GM12891 (cell line): ENCODE data around the gene ZNF407. TPM values are rescaled to one million over a fixed set of nuclear protein-coding genes. Genes with fewer than 3 reads are reported as not detected.

Source experiments
- DNase-seq: peaks from one replicate; pipeline ENCODE4 v3.0.0; 2011; ENCODE audit warnings: low spot score; ENCODE audit not compliant: insufficient read length
- FAIRE-seq: peaks from 2 replicates; lab custom pipeline; 2011; peaks lifted over from hg19 to GRCh38; lab: Jason Lieb, UNC
- PAX5 ChIP-seq: IDR thresholded peaks from 2 replicates; pipeline ENCODE4 v1.6.1; 2011; ENCODE audit warnings: low read length, moderate library complexity, mild to moderate bottlenecking; ENCODE audit not compliant: insufficient read depth, severe bottlenecking
- POLR2A ChIP-seq: IDR thresholded peaks from 2 replicates; pipeline ENCODE4 v1.6.1; 2011; ENCODE audit warnings: low read depth, low read length, control low read depth
- POLR2AphosphoS5 ChIP-seq: IDR thresholded peaks from 2 replicates; pipeline ENCODE4 v1.6.1; 2011; ENCODE audit warnings: low read depth, low read length, control low read depth
- POU2F2 ChIP-seq: IDR thresholded peaks from 2 replicates; pipeline ENCODE4 v1.6.1; 2011; ENCODE audit warnings: low read depth, mild to moderate bottlenecking, control low read depth, low read length, moderate library complexity
- SPI1 ChIP-seq: IDR thresholded peaks from 2 replicates; pipeline ENCODE4 v1.6.1; 2011; ENCODE audit warnings: low read depth, low read length, control low read depth
- TAF1 ChIP-seq: IDR thresholded peaks from 2 replicates; pipeline ENCODE4 v1.6.1; 2011; ENCODE audit warnings: low read depth, low read length, control low read depth
- polyA plus RNA-seq: library from polyadenylated mRNA; unstranded; fragments of >200 nt; gene quantifications from one replicate; pipeline ENCODE4 v1.2.1, GENCODE V29; 2012; ENCODE audit warnings: low read depth, missing spikeins, inconsistent platforms; ENCODE audit not compliant: missing spikeins

ZNF407 gene, protein sequence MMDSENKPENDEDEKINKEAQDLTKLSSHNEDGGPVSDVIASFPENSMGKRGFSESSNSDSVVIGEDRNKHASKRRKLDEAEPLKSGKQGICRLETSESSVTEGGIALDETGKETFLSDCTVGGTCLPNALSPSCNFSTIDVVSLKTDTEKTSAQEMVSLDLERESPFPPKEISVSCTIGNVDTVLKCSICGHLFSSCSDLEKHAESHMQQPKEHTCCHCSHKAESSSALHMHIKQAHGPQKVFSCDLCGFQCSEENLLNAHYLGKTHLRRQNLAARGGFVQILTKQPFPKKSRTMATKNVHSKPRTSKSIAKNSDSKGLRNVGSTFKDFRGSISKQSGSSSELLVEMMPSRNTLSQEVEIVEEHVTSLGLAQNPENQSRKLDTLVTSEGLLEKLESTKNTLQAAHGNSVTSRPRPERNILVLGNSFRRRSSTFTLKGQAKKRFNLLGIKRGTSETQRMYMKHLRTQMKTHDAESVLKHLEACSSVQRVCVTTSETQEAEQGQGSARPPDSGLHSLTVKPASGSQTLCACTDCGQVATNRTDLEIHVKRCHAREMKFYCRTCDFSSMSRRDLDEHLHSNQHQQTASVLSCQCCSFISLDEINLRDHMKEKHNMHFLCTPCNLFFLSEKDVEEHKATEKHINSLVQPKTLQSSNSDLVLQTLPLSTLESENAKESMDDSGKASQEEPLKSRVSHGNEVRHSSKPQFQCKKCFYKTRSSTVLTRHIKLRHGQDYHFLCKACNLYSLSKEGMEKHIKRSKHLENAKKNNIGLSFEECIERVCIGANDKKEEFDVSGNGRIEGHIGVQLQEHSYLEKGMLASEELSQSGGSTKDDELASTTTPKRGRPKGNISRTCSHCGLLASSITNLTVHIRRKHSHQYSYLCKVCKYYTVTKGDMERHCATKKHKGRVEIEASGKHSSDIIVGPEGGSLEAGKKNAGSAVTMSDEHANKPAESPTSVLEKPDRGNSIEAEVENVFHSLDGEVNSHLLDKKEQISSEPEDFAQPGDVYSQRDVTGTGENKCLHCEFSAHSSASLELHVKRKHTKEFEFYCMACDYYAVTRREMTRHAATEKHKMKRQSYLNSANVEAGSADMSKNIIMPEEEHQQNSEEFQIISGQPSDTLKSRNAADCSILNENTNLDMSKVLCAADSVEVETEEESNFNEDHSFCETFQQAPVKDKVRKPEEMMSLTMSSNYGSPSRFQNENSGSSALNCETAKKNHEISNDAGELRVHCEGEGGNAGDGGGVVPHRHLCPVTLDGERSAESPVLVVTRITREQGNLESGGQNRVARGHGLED (N-terminal part only)
- polyA plus RNA-seq: 2.6 TPM

DNA sequence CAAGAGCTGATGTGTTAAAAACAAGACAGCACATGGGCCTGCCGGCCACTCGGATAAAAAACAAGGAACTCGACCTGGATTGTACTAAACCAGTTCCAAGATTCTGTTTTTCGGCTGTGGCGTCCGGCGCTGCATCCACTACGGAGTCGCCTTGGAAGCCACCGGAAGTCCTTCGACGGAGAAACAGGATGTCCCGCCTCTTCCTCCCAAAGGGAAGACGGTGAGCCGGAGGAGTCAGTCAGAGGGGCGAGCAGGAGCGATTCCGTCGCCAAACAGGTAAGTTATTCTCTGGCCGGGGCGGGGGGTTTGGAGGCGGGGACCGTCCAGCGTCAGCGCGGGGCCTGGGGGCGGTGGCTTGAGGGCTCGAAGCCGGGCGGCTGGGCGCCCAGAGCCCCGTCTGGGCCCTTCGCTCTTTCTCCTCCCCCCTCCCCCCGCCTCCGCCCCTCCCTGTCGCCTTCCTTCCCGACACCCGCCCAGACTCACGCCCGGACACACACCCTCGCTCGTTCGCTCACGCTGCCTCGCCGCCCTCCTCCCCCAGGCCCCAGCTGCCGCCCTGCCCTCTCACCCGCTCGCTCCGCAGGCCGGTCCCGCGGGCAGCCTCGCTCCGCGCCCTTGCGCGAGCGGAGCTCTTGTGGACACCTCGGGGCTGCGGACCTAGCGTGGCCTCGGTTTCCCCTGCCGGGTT lies at the start of gene ZNF407:
TSS of gene ZNF407 (plus strand) at position 209 of the 688 bp plus-strand sequence. CDS start 33,150 bp downstream, outside the sequence.
- no peak for TF ChIP-seq PAX5
- TF ChIP-seq SPI1: peak; percentile 15; the same call in 1 of the 2 replicates
- no peak for TF ChIP-seq POU2F2
- TF ChIP-seq TAF1: peak; percentile 80; the same call in 1 of the 2 replicates
- TF ChIP-seq POLR2A: peak; percentile 16; the same call in 1 of the 2 replicates
- 0 out of 2 replicates have a peak, but pooled peaks have one; percentile 18 for TF ChIP-seq POLR2AphosphoS5
- FAIRE-seq (peak; percentile 91), DNase-seq (peak; percentile 79)

DNA sequence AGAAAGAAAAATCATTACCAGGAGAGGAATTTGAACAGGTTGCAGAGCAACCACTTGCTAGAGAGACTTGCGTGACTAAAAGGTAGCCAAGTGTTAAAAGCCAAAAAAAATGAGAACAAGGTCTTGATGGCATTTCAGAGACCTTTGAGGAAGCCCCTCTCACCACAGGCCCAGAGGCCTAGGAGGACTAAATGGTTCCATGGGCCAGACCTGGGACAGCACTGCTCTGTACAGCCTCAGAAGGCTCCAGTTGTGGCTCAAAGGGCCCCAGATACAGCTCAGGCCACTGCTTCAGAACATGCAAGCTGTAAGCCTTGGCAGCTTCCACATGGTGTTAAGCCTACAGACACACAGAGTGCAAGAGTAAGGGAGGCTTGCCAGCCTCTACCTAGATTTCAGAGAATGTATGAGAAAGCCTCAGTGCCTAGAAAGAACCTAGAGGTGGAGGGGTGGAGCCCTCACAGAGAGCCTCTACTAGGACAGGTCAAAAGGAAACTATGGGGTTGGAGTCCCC lies 48.0 kb upstream of the ZNF407 start:
- FAIRE-seq: no peak
- DNase-seq: no peak
- TF ChIP-seq PAX5: no peak
- TF ChIP-seq TAF1: no peak
- TF ChIP-seq POLR2A: no peak
- no peak for TF ChIP-seq POLR2AphosphoS5
- no peak for TF ChIP-seq POU2F2
- no peak for TF ChIP-seq SPI1

DNA sequence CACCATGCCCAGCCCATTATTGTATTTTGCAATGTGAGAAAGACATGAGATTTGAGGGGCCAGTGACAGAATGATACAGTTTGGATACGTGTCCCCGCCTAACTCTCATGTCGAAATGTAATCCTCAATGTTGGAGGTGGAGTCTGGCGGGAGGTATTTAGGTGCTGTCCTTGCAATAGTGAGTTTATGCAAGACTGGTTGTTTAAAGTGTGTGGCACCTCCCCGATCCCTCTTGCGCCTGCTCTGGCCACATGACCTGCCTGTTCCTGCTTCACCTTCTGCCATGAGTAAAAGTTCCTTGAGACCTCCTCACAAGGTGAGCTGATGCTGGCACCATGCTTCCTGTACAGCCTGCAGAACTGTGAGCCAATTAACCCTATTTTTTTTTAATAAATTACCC lies 46.8 kb upstream of the ZNF407 start:
- DNase-seq: no peak
- TF ChIP-seq POLR2AphosphoS5 (no peak), SPI1 (no peak), TAF1 (no peak), POLR2A (no peak), POU2F2 (no peak), PAX5 (no peak)
- no peak for FAIRE-seq

DNA sequence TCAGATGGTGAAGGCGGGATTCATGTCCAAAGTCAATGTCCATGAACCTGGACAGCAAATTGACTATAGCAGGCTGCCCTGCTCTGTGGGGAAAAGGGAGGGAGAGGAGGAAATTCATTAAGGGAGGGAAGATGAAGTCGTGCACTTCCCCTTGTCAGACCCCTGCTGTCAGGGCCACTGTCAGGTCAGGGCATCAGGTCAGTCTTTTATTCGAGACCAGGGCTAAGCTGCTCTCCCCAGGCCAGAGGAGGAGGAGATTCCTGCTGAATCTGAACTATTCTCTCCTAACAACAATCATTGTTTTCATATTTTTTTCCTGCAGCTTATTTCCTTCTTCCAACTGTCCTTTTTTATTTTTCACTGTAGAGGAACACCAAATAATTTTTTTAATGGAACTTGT lies 46.2 kb upstream of the ZNF407 start:
- no peak for FAIRE-seq
- DNase-seq: no peak
- TF ChIP-seq POU2F2 (no peak), SPI1 (no peak), PAX5 (no peak), POLR2A (no peak), TAF1 (no peak), POLR2AphosphoS5 (no peak)

DNA sequence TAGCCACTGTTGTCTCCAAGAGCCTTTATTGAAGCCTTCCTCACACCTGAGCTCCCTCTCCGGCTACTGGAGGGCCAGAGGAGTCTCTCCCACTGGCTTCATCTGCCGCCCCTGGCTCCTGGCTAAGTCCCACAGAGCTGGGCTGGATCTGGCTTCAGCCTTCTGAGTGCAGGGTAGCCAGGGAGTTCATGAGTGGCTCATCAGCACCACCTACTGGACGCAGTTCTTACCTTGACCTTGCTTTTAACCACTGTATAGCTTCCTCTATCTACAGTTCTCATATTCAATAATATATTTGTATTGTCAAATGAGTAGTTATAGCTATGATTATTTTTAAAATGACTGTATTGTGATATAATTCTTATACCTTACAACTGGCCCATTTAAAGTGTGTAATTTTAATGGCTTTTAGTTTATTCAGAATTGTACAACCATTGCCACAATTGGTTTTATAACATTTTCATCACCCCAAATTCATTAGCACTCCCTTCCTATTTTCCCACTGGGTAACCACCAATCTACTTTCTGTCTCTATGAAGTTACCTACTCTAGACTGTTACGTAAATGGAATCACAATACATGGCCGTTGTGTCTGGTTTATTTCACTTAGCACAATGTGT lies 45.6 kb upstream of the ZNF407 start:
- no peak for TF ChIP-seq PAX5
- TF ChIP-seq SPI1: no peak
- no peak for TF ChIP-seq POLR2A
- no peak for TF ChIP-seq POU2F2
- no peak for TF ChIP-seq TAF1
- no peak for TF ChIP-seq POLR2AphosphoS5
- FAIRE-seq: peak; percentile 88
- peak; percentile 69 for DNase-seq

DNA sequence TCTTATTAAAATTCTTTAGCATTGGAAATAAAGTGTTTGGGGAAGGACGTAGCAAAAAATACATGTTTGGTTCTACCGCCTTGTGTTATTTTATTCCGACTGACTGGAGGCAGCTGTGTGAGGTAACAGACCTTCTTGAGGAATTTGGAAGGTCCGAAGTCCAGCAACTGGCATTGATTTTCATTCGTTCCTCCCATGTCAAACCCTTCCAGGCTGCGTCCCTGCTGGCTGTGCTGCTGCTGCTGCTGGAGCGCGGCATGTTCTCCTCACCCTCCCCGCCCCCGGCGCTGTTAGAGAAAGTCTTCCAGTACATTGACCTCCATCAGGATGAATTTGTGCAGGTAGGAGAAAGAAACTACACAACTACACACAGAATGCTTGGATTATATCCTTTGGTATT lies 41.5 kb upstream of the ZNF407 start:
- FAIRE-seq (no peak), DNase-seq (no peak)
- no peak for TF ChIP-seq POU2F2
- TF ChIP-seq PAX5: no peak
- no peak for TF ChIP-seq POLR2AphosphoS5
- TF ChIP-seq TAF1: no peak
- no peak for TF ChIP-seq SPI1
- TF ChIP-seq POLR2A: no peak

DNA sequence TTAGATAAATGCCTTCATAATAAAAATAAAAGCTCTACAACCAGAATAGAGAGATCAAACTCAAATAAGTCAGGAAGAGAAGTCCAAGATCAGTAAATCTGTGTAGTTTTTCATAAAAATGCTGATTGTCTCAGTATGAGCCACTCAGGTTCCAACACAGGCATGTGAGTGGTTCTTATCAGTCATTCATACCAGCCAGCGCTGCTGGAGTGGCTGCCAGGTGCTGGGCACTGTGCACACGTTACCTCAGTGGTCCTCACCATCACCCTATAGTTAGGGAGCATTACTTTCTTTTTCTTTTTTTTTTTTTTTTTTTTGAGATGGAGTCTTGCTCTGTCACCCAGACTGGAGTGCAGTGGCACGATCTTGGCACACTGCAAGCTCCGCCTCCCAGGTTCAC lies 39.6 kb upstream of the ZNF407 start:
- FAIRE-seq: no peak
- TF ChIP-seq TAF1: no peak
- no peak for DNase-seq

DNA sequence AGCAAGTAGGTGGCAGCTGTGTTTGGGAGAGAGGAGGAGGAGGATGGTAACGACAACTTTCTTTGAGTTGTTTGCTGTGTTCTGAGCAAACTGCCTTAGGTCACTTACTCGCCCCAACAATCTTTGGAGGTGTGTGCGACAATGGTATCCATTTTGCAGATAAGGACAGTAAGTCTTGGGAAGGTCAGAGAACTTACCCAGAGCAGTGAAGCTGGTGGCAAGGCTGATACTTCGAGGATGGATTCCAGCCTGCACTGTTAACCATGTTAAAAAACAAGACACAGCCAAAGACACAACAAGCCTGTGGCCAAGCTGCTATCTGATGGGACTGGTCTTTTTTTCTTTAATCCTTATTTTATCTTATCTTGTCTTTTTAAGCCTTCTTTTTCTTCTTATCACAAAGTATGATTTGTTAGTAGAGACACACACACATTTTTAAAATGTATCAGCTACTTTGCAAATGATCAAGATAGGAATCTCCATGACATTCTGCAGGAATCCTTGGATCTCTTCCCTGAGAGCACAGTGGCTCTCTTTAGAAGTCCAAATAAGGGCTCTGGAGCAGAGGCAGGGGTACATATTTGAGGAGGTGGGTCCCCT lies 35.4 kb upstream of the ZNF407 start:
- no peak for TF ChIP-seq POU2F2
- no peak for TF ChIP-seq POLR2AphosphoS5
- TF ChIP-seq POLR2A: no peak
- no peak for TF ChIP-seq SPI1
- no peak for TF ChIP-seq TAF1
- TF ChIP-seq PAX5: no peak
- FAIRE-seq: no peak
- DNase-seq: no peak
